Epithelial cell of esophagus (primary cell): Measurements from ENCODE around the gene FBXO21.
A peak's percentile ranks its signal among the peaks of the same experiment; 100 is the strongest.

Experiments used
- DNase-seq: peaks from one replicate; pipeline ENCODE4 v3.0.0; 2010; ENCODE audit warnings: low read depth
- H3K4me3 ChIP-seq: 2 replicates; pipeline ENCODE4 v1.5.1; 2011; ENCODE audit warnings: mild to moderate bottlenecking, low read length, control low read depth
- CTCF ChIP-seq: IDR thresholded peaks from 2 replicates; pipeline ENCODE4 v1.5.1; 2011; ENCODE audit warnings: low read depth, mild to moderate bottlenecking, low read length, control low read depth, inconsistent platforms; ENCODE audit not compliant: insufficient read depth; ENCODE audit errors: missing control alignments

FBXO21 gene

GRCh38 chr12:117158096-117158495 lies 32.2 kb downstream of the FBXO21 start:
- no peak for TF ChIP-seq CTCF
- DNase-seq, result no peak

GRCh38 chr12:117155278-117156060 lies 34.8 kb downstream of the FBXO21 start:
- TF ChIP-seq CTCF, result peak; percentile 82
- peak; percentile 89 for DNase-seq
- no peak overlapping the region for H3K4me3 ChIP-seq

More at GRCh38 chr12:117158096-117158495, 32.2 kb downstream of the FBXO21 start:
- H3K4me3 ChIP-seq, result no peak overlapping the region

- no peak for DNase-seq
- TF ChIP-seq CTCF, result no peak
- H3K4me3 ChIP-seq, result no peak overlapping the region
These were observed 37.2 kb downstream of the FBXO21 start for GRCh38 chr12:117152793-117153775.

- TF ChIP-seq CTCF, result no peak
- no peak overlapping the region for H3K4me3 ChIP-seq
- no peak for DNase-seq
These were observed 38.8 kb downstream of the FBXO21 start for GRCh38 chr12:117151403-117152031.

- H3K4me3 ChIP-seq, result no peak overlapping the region
- DNase-seq, result no peak
- no peak for TF ChIP-seq CTCF
These were observed 40.8 kb downstream of the FBXO21 start for GRCh38 chr12:117149431-117149830.

- no peak overlapping the region for H3K4me3 ChIP-seq
- TF ChIP-seq CTCF, result no peak
- no peak for DNase-seq
These were observed 41.6 kb downstream of the FBXO21 start for GRCh38 chr12:117148642-117149041.
